Fibroblast of lung (primary cell): ENCODE results near the gene ARFRP1. TPM values are rescaled to one million over a fixed set of nuclear protein-coding genes. Genes with fewer than 3 reads are reported as not detected.
A peak's percentile ranks its signal among the peaks of the same experiment; 100 is the strongest.

Experiments used
- DNase-seq, 2 donors: peaks; one replicate each; pipeline versions ENCODE4 v3.0.0 to v3.0.0-alpha.2; 2010; ENCODE audit warnings: low read depth in 2 of 2
- H2AFZ ChIP-seq: 2 replicates; pipeline ENCODE4 v1.5.1; 2012; ENCODE audit warnings: low read length, control low read depth, inconsistent platforms
- H3K27ac ChIP-seq: 2 replicates; pipeline ENCODE4 v1.5.1; 2011; ENCODE audit warnings: low read length, control low read depth; ENCODE audit not compliant: insufficient read depth
- H3K27me3 ChIP-seq: 2 replicates; pipeline ENCODE4 v1.5.1; 2011; ENCODE audit warnings: mild to moderate bottlenecking, low read length; ENCODE audit not compliant: control insufficient read depth, insufficient read depth
- H3K36me3 ChIP-seq: 2 replicates; pipeline ENCODE4 v1.5.1; 2011; ENCODE audit warnings: low read length; ENCODE audit not compliant: control insufficient read depth, insufficient read depth
- H3K4me1 ChIP-seq: 2 replicates; pipeline ENCODE4 v1.5.1; 2011; ENCODE audit warnings: low read length; ENCODE audit not compliant: control insufficient read depth, insufficient read depth; ENCODE audit errors: extremely low read depth
- H3K4me2 ChIP-seq: 2 replicates; pipeline ENCODE4 v1.5.1; 2011; ENCODE audit warnings: low read length, control low read depth; ENCODE audit not compliant: insufficient read depth; ENCODE audit errors: extremely low read depth
- H3K4me3 ChIP-seq, 4 experiments: fragments of 200-600 bp in 1 of 4; sonication (generic) in 1 of 4; replicated peaks in 1 of 4; 2 replicates each; pipeline ENCODE4 v1.5.1; 2011 to 2016; ENCODE audit warnings: low read length in 4 of 4, low read depth in 3 of 4, mild to moderate bottlenecking in 3 of 4, control low read depth in 2 of 4, inconsistent platforms in 1 of 4, mixed read lengths in 1 of 4; ENCODE audit not compliant: insufficient read depth in 1 of 4; ENCODE audit errors: control extremely low read depth in 1 of 4
- H3K79me2 ChIP-seq: 2 replicates; pipeline ENCODE4 v1.5.1; 2012; ENCODE audit warnings: mild to moderate bottlenecking, low read length, inconsistent platforms; ENCODE audit not compliant: control insufficient read depth, insufficient read depth
- H3K9ac ChIP-seq: 2 replicates; pipeline ENCODE4 v1.5.1; 2011; ENCODE audit warnings: mild to moderate bottlenecking, low read length, control low read depth; ENCODE audit not compliant: insufficient read depth
- H3K9me3 ChIP-seq: 2 replicates; pipeline ENCODE4 v1.5.1; 2012; ENCODE audit warnings: low read depth, low read length; ENCODE audit not compliant: control insufficient read depth, insufficient read depth
- H4K20me1 ChIP-seq: 2 replicates; pipeline ENCODE4 v1.5.1; 2011; ENCODE audit warnings: low read length; ENCODE audit not compliant: control insufficient read depth, insufficient read depth; ENCODE audit errors: extremely low read depth
- EZH2 ChIP-seq: IDR thresholded peaks from 2 replicates; pipeline ENCODE4 v1.5.1; 2012; ENCODE audit warnings: low read length, control low read depth, mild to moderate bottlenecking; ENCODE audit errors: missing control alignments
- polyA plus RNA-seq, 2 donors: library from polyadenylated mRNA; depleted of rRNA in 1 of 2; stranded (reverse) in 1 of 2; unstranded in 1 of 2; fragments of >200 nt; gene quantifications; 2 replicates each; pipeline ENCODE4 v1.2.1, GENCODE V29; 2011 to 2012; ENCODE audit warnings: missing spikeins in 1 of 2
- total RNA-seq: library from RNA; depleted of rRNA; stranded (reverse); fragments of >200 nt; gene quantifications from 2 replicates; pipeline ENCODE4 v1.2.1, GENCODE V29; 2014
- TF ChIP-seq, protein P1 (sequence below), 2 donors: IDR thresholded peaks in 1 of 2; conservative IDR thresholded peaks in 1 of 2; 1 replicate in 1 of 2; 2 replicates in 1 of 2; pipeline ENCODE4 v1.5.1; 2011 to 2012; ENCODE audit warnings: low read length in 2 of 2, control low read depth in 1 of 2, inconsistent platforms in 1 of 2, low read depth in 1 of 2, mild to moderate bottlenecking in 1 of 2

ARFRP1 gene
- total and polyA plus RNA-seq, 2 donors (not counting 1 experiment from before 2014, with no cell fraction given): 34.6 to 35.0 TPM

DNA sequence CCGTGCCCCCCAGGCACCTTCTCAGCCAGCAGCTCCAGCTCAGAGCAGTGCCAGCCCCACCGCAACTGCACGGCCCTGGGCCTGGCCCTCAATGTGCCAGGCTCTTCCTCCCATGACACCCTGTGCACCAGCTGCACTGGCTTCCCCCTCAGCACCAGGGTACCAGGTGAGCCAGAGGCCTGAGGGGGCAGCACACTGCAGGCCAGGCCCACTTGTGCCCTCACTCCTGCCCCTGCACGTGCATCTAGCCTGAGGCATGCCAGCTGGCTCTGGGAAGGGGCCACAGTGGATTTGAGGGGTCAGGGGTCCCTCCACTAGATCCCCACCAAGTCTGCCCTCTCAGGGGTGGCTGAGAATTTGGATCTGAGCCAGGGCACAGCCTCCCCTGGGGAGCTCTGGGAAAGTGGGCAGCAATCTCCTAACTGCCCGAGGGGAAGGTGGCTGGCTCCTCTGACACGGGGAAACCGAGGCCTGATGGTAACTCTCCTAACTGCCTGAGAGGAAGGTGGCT lies 10.4 kb downstream of the ARFRP1 start:
- Histone ChIP-seq H4K20me1 (no peaks in the 10 kb centered on the region), H3K27me3 (no peaks in the 10 kb centered on the region), H3K9ac (no peak overlapping the region), H3K4me1 (peaks cover 28% of the 10 kb centered on the region), H2AFZ (no peak overlapping the region), H3K36me3 (peaks cover 29% of the 10 kb centered on the region), H3K4me3 (peak overlapping the region in 2 of 4 experiments; percentile 26 to 45), H3K79me2 (peaks cover 3% of the 10 kb centered on the region), H3K4me2 (peak overlapping the region; percentile 25), H3K27ac (peak overlapping the region; percentile 93), H3K9me3 (no peaks in the 10 kb centered on the region)
- no peak for DNase-seq
- TF ChIP-seq EZH2: no peak
- TF ChIP-seq, protein P1, sequence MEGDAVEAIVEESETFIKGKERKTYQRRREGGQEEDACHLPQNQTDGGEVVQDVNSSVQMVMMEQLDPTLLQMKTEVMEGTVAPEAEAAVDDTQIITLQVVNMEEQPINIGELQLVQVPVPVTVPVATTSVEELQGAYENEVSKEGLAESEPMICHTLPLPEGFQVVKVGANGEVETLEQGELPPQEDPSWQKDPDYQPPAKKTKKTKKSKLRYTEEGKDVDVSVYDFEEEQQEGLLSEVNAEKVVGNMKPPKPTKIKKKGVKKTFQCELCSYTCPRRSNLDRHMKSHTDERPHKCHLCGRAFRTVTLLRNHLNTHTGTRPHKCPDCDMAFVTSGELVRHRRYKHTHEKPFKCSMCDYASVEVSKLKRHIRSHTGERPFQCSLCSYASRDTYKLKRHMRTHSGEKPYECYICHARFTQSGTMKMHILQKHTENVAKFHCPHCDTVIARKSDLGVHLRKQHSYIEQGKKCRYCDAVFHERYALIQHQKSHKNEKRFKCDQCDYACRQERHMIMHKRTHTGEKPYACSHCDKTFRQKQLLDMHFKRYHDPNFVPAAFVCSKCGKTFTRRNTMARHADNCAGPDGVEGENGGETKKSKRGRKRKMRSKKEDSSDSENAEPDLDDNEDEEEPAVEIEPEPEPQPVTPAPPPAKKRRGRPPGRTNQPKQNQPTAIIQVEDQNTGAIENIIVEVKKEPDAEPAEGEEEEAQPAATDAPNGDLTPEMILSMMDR (conservative IDR thresholded peaks at IDR 0.05 in 1 of 2, IDR thresholded peaks at IDR 0.05 in 1 of 2; ENCODE audit: low read depth in 1 of 2, low read length in 2 of 2): no peak

GRCh38 chr20:63696628-63697356 lies 11.0 kb downstream of the ARFRP1 start, which contains the start of gene TNFRSF6B:
Gene TNFRSF6B, plus strand, starts transcription at chr20:63696652. Its CDS starts 116 bp downstream, at chr20:63696768.
- TF ChIP-seq, protein P1 (conservative IDR thresholded peaks at IDR 0.05 in 1 of 2, IDR thresholded peaks at IDR 0.05 in 1 of 2; ENCODE audit: low read depth in 1 of 2, low read length in 2 of 2): no peak
- TF ChIP-seq EZH2: no peak
- H3K9me3 ChIP-seq: no peaks in the 10 kb centered on the region
- H3K27me3 ChIP-seq: no peaks in the 10 kb centered on the region
- H3K4me2 ChIP-seq: peak within 1 kb of the TSS; percentile 35
- H3K4me3 ChIP-seq: peak within 1 kb of the TSS in 2 of 4 experiments; percentile 26 to 45
- no peak for DNase-seq
- no peaks in the 10 kb centered on the region for H4K20me1 ChIP-seq
- peak within 1 kb of the TSS; percentile 53 for H3K9ac ChIP-seq
- peaks cover 3% of the 10 kb centered on the region for H3K79me2 ChIP-seq
- no peak within 1 kb of the TSS for H2AFZ ChIP-seq
- H3K36me3 ChIP-seq: peaks cover 30% of the 10 kb centered on the region
- peaks cover 28% of the 10 kb centered on the region for H3K4me1 ChIP-seq
- H3K27ac ChIP-seq: peak within 1 kb of the TSS; percentile 93

DNA sequence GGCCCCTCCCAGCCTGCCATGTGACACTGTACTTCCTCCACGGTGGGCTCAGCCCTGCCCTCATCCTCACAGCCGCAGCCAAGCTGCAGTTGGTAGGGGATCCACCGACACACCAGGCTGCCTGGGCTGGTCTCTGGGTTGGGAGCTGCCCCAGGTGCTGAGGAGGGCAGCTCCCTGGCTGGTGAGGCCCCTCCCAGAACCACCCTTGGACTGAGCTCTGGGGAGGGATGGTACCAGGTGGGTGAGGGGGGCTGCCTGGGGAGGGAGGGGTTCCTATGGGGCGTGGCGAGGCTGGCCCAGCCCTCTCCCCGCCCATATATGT lies 11.5 kb downstream of the ARFRP1 start:
- peak overlapping the region; percentile 93 for H3K27ac ChIP-seq
- no peak for TF ChIP-seq EZH2
- TF ChIP-seq, protein P1 (conservative IDR thresholded peaks at IDR 0.05 in 1 of 2, IDR thresholded peaks at IDR 0.05 in 1 of 2; ENCODE audit: low read depth in 1 of 2, low read length in 2 of 2): no peak
- H3K36me3 ChIP-seq: peaks cover 31% of the 10 kb centered on the region
- H3K27me3 ChIP-seq: no peaks in the 10 kb centered on the region
- H4K20me1 ChIP-seq: no peaks in the 10 kb centered on the region
- peak overlapping the region; percentile 53 for H3K9ac ChIP-seq
- H2AFZ ChIP-seq: no peak overlapping the region
- H3K4me3 ChIP-seq: peak overlapping the region in 1 of 4 experiments; percentile 45
- H3K79me2 ChIP-seq: peaks cover 3% of the 10 kb centered on the region
- H3K9me3 ChIP-seq: no peaks in the 10 kb centered on the region
- no peak overlapping the region for H3K4me2 ChIP-seq
- H3K4me1 ChIP-seq: peaks cover 28% of the 10 kb centered on the region
- peak; percentile 25 to 45 for DNase-seq
